HG02938 (cell line): ENCODE data around the gene RNF208.

Experiments used
- ATAC-seq: cut with Tn5 transposase; IDR thresholded peaks from one replicate; pipeline ENCODE4 v1.9.1; 2021; ENCODE audit warnings: mild to moderate bottlenecking, moderate library complexity; ENCODE audit not compliant: unreplicated experiment

The RNF208 gene

DNA sequence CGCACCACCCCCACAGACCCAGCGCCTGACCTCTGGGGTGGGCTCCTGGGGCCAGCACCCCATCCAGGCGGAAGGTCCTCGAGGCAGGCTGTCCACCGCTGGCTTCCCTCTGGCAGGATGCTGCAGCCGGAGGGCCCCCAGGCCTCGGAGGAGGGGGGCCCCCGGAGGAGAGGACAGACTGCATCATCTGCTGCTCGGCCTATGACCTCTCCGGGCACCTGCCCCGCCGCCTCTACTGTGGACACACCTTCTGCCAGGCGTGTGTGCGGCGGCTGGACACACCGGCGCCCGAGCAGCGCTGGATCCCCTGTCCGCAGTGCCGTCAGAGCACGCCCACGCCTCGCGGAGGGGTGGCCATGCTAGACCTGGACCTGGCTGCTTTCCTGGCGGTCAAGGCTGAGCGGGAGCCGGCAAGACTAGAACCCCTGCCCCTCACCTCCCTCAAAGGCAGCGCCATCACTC lies 6.5 kb upstream of the RNF208 start:
- ATAC-seq: no peak

DNA sequence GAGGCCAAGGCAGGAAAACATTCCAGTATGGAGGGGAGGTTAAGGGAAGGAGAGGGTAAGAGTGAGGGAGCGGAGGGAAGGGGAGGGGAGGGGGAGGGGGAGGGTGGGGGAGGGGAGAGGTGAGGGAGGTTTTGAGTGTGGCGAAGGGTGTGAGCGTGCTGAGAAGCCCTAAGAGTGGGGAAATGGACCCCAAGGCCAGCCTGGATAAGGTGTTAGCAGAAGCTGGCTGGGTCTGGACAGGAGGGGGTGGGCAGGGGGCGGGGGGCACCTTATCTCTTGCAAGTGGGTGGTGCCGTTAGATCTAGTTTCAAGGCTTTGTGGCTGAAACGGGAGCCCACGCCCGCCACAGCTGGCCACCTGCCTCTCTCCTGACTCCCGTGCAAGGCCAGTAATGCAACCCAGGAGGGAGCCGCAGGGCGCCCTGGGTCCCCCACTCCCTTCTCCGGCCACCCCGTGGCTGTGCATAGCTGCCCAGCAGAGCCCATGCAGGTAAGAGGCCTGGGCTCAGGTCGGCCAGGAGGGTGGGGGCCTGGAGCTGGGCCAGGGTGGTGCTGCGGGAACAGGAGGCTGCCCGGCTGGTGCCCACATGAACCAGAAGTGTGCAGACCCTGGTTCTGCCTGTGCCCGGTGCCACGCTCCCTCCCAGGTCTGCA lies 5.9 kb upstream of the RNF208 start:
- no peak for ATAC-seq

DNA sequence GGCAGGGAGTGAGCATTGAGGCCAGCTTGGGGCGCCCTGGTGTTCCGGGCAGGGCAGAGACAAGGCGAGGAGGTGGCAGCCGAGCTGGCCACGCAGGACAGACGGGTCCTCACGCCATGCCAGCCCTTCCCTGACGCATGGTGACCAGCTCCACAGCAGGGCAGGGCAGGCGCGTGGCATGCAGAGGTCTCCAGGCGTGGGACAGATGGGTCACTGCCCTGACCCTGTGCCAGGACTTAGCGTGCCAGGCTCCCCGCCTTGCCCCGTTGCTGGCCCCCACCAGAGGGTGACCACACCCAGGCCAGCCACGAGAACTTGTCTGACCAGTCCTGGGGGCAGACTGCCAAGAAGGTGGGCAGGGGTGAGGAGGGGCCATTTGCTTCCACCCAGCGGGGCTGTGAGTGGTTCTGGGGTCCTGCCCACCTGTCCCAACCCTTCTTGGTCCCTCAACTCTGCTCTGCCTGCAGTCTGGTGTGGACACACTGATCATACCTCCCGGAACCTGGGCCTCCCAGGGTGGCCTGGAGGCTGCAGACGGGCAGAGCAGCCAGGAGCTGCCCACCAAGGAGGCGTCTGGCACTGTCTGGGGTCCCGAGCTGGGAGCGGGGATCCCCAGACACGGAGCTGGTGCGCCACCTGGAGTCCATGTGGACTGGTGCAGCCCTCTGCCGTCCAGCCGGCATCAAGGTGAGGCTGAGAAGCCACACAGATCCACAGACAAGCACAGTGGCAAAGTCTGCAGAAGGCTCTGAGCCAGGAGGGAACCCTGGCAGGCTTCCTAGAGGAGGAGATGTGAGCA lies 5.2 kb upstream of the RNF208 start, which contains the start of gene RNF224:
RNF224 (plus strand) TSS at position 449 of the 799 bp plus-strand sequence. CDS start 834 bp downstream, outside the sequence.
- no peak for ATAC-seq

DNA sequence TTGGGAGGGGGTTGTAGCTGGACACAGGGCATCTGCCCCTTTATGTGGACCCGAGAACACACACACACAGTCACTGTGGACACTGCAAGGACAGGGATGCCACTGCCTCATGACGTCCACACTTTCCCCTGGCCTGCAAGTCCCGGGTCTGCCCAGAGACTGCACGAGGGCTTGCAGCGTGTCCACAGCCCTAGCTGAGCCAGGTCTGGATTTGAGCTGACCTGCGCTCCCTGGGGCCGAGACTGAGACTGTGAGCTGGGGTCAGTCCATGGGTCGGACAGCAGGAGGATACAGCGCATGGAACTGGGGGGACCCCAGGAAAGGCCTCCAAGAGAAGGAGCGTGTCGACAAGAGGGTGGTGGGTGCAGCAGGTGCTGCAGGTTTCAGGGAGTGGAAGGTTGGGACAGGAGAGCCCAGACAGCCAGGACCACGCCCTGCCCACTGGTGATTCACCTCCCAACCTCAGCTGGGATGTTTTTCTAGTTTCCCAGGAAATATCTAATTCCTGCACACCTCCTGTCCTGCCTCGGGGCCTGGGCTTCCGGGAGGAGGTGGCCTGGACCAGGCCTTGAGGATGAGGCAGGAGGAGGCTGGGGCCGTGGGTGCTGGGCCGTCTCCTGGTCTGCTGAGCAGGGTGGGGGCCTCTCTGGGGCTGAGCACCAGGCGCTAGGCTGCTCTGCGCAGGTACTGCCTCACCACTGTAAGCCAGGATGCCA lies 4.5 kb upstream of the RNF208 start:
- no peak for ATAC-seq

DNA sequence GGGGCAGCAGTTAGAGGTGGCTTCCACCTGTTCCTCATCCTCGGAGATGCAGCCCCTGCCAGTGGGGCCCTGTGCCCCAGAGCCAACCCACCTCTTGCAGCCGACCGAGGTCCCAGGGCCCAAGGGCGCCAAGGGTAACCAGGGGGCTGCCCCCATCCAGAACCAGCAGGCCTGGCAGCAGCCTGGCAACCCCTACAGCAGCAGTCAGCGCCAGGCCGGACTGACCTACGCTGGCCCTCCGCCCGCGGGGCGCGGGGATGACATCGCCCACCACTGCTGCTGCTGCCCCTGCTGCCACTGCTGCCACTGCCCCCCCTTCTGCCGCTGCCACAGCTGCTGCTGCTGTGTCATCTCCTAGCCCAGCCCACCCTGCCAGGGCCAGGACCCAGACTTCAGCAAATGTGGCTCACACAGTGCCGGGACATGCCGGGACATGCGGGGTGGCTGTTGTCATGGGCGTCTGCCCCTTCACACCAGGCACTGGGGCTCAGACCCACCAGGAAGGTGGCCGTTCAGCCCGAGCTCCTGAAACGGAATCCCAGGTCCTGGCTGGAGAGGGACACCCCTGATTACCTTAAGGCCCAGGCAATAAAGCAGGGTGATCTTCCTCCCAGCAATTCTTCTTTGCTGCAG lies 3.8 kb upstream of the RNF208 start:
- ATAC-seq: no peak

DNA sequence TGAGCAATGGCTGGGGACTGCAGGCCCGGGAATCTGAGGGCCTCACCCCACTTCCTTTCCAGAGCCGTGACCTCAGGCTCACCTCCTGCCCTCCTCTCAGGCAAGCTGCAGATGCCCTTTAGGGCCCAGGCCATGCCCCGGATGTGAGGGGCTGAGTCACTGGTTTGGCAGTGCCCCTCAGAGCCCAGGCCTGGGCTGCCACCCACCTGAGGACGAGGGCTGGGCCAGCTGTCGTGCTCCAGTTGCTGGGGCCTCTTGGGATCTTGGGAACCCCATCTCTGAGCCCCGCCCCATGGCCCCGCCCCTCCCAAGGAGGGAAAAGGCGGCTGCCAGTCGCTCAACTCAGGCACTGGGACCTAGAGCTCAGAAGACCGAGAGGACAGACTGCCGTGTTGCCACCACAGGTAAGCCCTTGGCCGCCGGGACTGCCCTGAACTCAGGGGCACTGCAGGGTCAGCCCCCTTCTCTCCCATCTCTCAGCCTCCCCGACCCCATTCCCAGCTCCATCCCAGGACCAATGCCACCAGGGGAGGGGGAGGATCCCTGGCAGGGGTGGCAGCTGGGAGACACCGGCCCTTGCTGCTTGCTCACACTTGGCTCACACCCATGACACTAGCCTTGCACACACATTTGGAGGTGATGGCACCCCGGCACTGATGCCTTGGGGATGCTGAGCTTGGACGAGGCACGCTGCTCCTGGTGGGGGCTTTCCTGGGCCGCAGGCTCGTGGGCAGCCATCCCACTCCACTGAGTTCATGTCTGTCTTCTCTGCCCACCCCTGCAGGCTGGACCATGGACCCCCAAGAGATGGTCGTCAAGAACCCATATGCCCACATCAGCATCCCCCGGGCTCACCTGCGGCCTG lies 3.0 kb upstream of the RNF208 start, which contains the start of gene CYSRT1:
CYSRT1 (plus strand) TSS at position 345 of the 865 bp plus-strand sequence; CDS start at position 793, 448 bp downstream.
- ATAC-seq: no peak

DNA sequence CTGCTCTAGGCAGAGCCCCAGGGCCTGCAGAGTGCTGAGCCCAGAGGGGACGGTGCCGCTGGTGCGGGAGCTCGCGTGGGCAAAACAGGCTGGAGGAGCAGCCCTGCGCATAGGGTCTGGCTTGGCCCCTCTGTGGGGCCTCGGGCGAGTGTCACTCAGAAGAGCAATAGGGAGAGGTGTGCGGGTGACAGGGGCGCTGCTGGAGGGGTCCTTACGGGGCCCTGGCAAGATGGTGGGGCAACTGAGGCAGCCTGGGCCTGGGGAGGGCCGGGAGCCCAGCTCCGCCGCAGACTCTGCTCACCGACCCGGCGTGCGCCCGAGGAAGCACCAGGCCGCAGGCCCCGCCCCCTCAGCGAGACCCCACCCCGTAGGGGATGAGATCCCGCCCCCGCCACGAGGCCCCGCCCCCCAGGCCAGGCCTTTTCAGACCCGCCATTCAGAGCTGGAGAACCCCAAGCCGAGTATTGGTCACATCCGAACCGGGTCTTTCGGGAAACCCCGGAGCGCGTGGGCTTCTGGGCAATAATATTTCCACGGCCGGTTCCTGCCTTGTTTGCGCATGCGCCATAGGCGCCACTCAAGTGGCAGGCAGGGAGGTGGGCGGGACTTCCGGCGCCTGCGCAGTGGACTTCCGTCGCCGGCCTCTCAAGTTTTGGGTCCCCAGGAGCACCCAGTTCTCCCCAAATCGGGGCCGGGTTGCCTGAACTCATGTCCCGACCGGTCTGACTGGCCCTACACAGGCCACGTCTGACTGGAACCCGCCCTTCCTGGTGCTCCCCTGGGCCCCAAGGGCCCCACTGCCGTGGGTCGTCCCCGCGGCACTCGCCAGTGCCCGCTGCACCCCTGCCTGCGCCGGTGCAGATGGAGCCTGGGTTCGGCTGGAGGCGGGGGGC lies 1.3 kb upstream of the RNF208 start:
- ATAC-seq: peak; percentile 74

DNA sequence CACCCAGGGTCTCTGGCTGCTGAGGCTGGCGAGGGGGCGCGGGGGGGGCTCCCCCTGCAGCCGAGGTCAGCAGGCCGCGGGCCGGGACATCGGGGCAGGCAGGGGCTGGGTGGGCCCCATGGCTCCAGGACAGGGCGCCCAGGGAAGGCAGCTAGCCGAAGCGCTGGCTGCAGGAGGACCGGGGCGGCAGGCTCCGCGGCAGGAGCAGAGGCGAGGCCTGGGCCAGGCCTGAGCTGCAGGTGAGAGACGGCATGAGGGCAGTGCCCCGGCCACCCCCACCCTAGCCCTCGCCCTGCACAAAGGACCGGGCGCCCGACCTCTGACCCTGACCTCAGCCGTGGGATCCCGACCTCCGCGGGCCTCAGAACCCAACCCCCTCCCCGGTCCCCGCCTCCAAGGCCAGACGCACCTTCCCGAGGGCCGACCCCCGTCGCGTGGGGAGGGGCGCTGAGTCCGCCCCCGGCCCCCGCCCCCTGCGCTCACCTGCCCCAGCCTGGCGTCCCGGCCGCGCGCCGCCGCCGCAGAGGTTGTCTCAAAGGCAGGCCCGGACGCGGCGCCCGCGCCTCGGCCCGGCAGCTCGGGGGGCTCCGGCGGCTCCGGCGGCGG lies 431 bp downstream of the RNF208 start:
- ATAC-seq: no peak

DNA sequence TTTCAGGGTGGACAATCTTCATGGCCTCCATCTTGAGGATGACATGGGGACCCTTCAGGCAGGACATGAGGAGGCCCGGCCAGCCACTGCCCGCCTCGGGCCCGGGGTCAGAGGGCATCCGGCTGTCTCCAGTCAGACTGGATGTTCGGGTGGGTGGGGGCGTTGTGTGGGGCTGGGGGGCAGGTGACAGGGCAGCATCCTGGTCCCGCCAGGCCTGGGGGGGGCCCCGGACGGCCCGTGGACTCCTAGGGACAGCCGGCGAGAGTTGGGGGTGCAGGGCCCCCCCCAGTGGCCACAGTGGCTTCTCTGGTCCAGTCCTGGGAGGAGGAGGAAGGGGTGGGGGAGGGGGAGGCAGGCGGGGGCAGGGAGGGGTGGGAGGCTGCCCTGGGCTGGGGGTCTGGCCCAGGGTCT lies 940 bp downstream of the RNF208 start:
- ATAC-seq: no peak

DNA sequence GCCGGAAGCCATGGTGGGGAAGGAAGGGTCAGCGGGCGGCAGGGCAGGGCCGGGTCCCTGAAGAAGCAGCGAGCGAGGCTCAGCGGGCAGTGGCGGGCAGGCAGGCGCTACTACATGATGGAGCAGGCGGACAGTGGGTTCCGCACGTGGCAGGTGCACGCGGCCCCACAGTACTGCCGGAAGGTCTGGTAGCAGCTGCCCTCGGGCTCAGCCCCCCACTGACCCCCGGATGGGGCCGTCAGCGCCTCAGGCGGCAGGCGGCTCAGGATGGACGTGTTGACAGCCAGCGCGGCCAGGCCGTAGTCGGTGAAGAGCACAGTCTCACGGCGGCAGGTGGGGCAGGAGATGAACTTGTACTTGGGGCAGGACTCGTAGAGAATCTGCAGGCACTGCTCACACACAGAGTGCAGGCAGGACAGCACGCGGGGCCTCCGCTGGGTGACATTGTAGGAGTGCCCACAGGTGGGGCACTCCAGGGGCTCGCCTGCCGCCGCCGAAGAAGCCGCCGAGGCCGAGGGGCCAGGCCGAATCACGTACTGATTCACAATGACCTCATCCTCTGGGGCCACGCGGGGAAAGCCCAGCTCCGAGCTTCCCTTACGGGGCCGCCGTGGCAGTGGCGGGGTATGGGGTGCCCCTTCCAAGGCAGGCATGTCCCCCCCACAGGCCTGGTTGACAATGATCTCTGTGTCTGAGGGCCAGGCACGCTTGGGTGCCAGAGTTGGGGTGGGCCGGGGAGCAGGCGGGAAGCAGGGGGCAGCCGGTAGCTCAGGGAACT lies 1.5 kb downstream of the RNF208 start:
- no peak for ATAC-seq

DNA sequence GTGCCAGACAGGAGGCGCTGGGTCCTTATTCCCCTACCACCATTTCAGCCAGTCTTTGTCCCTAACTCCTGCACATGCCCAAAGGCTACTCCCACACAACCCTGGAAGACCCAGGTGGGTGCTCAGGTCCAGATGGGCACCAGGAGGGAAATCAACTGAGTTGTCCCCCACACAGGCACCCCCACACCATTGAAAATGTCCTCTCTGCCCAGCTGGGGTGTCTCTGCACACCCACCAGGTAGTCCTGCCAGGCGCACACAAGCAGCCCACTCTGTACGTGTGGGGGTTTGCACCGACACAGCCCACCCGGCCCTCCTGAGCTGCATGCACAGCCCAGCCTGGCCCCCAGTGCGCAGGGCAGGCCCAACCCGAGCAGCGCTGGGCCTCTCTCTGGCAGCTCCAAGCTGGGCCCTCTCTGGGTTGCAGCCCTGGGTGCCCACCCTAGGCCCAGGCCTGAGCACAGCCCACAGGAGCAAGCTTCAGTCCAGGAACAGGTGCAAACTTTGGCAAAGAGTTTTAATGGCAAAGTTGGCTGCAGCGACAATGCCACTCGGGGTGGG lies 2.2 kb downstream of the RNF208 start:
- ATAC-seq: no peak

DNA sequence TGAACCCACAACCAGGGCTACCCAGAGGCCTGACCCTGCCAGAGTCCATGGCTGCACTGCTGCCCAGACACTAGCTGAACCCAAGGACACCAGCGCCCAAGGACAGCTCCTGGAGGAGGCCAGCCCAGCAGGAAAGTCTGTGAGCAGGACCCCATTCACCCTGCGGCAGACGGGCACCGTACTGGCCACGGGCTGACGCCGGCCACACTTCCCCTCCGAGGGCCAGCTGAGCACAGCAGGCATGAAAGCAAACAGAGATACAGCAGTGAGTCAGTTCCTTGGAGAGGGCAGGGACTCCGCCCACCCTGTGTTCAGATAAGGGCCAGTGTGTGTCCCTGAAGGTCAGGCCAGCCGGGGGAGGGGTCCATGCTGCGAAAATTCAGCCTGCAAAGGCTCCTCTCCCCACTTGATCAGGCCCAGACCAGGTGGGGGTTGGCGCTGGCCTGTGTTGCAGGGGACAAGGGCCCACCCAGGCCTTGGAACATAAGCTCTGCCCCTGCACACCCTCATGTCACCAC lies 3.2 kb downstream of the RNF208 start:
- ATAC-seq: no peak

DNA sequence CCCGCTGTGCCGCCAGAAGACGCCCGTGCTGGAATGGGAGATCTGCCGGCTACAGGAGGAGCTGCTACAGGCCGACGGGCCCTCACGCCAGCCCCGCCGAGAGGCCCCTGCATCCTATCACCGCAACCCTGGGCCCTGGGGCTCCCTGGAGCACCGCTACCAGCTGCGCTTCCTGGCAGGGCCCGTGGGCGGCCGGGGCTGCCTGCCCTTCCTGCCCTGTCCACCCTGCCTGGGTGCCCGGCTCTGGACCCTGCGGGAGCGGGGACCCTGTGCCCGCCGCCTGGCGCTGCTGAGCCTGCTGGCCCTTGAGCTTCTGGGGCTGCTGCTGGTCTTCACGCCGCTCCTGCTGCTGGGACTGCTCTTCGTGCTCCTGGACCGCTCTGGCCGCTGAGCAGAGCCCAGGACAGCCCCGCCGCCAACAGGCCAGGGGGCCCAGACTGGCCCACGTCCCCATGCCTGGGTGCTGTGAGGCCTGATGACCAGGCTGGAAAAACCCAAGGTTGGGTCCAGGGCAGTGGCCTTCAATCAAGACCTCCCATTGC lies 3.8 kb downstream of the RNF208 start:
- no peak for ATAC-seq

DNA sequence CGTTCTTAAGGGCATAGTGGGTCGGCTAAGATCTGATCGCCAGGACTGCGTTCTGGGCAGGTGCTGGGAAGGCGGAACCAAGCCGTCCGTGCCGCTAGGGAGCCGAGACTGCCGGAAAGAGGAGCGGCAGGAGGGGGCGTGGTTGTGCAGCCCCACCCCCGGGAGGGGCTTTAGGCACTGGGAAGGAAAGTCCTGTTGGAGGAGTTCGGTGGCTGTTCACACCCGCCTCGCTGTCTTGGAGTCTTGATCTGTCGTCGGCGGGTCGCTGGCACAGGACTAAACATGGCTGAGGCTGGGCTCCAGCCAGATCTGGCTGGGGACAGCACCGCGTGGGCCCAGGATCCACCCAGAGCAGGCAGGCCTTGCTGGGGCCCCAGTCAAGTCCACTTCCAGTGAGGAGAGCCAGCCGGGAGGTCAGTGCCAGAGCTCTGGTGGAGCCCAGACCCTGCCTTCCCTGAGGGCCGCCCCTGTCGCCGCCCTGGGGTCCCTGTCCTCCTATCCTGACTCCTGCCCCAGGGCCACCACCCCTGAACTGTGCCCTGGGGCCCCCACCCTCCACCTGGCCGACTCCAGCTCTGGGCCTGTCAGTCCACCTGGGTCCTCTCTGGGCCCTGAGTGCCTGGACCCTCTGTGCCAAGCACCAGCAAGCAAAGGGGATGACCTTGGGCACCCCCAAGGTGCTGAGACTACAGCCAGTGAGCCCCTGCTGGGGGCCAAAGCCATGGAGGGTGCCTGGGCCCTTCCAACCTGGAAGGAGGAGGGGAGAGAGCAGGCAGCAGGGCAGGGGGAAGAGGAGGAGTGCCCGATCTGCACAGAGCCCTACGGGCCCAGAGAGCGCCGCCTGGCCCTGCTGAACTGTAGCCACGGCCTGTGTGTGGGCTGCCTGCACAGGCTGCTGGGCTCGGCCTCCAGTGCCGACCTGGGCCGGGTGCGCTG lies 4.5 kb downstream of the RNF208 start:
- ATAC-seq: no peak

DNA sequence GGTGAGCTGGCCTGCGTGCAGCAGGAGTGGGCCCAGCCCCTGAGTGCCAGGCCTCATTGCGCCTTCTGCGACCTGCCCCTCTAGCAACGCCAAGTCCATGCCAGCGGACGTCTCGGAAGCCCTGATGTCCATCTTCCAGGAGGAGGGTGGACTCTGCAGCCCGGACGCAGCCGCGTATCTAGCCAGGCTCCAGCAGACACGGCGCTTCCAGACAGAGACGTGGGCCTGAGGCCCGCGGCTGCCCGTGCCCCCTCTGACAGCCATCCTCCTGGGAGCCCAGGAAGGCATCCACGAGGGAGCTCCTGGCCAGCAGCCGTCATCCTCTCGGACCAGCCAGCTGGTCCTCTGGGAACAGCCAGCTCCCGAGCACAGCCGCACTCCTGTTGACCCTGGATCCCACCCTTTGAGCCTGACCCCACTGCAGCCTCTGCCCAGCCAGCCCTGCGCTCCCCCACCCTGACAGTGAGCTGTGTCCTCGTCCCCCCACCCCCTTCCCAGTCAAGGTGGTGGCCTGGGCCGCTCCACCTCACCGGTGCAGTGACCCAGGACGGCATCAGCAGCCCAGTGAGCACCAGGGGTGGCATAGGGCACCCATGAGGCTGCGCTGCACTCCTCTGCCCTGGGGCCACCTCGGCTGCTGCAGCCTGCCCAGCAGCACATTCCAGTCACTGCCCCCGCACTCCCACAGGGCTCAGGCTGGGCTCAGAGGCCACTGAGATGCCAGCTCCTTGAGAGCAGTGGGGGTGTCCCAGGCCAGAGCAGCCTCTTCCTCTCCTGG lies 5.7 kb downstream of the RNF208 start:
- no peak for ATAC-seq
